IPS-15b (cell line): ENCODE results near the gene NEDD9.

Experiments
- H3K27me3 ChIP-seq: one replicate; pipeline ENCODE4 v1.6.1; 2013; ENCODE audit warnings: low read length; ENCODE audit not compliant: control insufficient read depth, insufficient read depth
- H3K36me3 ChIP-seq: one replicate; pipeline ENCODE4 v1.6.1; 2013; ENCODE audit warnings: low read length; ENCODE audit not compliant: control insufficient read depth, insufficient read depth
- H3K4me1 ChIP-seq: one replicate; pipeline ENCODE4 v1.6.1; 2013; ENCODE audit warnings: mild to moderate bottlenecking, low read length; ENCODE audit not compliant: control insufficient read depth, insufficient read depth
- H3K4me3 ChIP-seq: one replicate; pipeline ENCODE4 v1.5.1; 2013; ENCODE audit warnings: low read depth, low read length
- H3K9ac ChIP-seq: one replicate; pipeline ENCODE4 v1.6.1; 2013; ENCODE audit warnings: low read depth, mild to moderate bottlenecking, low read length
- H3K9me3 ChIP-seq: one replicate; pipeline ENCODE4 v1.6.1; 2013; ENCODE audit warnings: mild to moderate bottlenecking, low read length; ENCODE audit not compliant: control insufficient read depth, insufficient read depth

NEDD9 gene

DNA sequence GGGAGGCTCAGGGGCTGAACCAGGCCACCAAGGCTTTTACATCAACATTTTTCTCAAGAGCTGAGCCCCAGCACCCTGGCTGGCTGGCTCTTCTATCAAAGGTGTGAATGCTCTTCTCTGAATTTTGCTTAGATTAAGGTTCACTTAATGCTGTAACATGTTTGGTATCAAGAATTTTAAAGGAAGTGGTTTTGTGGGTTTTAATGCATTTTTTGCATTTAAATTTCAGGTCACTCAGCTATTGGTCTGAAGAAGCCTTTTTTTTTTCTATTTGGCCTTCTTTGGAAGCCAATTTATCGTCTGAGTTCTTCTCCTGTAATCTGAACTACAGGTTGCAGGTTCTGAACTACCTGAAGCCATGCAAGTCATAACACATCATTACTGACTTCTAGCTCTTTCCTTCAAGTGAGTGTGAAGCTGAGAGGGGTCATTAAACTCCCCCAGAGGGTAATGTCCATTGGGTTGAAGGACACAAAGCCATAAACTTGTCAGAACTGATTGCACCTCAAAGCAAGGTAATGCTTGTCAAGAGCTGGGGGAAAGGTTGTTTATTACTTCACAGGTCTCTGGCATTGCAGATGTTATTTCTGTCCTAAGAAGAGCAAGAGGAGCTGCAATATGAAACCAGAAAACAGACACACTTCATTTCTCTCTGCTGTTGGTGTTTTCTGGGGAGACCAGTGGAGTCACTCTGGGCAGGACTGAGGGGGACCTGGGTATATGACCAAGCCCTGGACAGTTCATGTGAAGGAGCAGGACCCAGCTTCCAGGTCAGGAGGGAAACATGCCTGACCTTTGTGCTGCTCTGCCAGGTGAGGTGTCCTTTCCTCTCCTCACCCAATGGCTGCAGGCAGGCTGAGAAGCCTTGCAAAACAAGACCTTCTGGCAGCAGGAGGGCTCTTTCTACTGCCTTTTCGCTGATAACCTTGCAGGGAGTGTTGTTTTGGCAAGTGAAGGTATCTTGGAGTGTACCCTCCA lies 26.1 kb upstream of the NEDD9 start:
- Histone ChIP-seq H3K4me1 (no peaks in the 10 kb centered on the region), H3K9ac (no peak overlapping the region), H3K27me3 (no peaks in the 10 kb centered on the region), H3K36me3 (no peaks in the 10 kb centered on the region), H3K4me3 (no peak overlapping the region), H3K9me3 (no peaks in the 10 kb centered on the region)

DNA sequence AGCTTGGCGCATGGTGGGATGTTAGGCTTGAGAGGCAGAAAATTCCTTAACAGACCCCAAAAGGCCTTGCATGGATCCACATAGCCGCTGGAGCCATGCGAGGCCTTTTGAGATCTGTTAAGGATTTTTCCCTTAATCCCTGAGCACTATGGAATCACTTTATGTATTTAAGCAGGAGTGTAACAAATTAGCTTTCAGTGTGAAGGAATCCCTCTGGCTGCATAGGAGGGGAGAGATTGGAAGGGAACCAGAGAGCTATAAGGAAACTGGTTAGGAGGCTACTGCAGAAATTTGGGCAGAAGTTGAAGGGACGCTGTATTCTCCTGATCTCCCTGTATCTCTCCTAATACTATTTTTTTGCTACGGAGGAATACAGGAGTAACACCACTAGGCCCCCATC lies 23.1 kb upstream of the NEDD9 start:
- H3K9ac ChIP-seq = no peak overlapping the region
- H3K4me3 ChIP-seq = no peak overlapping the region
- H3K9me3 ChIP-seq = no peaks in the 10 kb centered on the region
- H3K27me3 ChIP-seq = no peaks in the 10 kb centered on the region
- H3K36me3 ChIP-seq = no peaks in the 10 kb centered on the region
- H3K4me1 ChIP-seq = no peaks in the 10 kb centered on the region

DNA sequence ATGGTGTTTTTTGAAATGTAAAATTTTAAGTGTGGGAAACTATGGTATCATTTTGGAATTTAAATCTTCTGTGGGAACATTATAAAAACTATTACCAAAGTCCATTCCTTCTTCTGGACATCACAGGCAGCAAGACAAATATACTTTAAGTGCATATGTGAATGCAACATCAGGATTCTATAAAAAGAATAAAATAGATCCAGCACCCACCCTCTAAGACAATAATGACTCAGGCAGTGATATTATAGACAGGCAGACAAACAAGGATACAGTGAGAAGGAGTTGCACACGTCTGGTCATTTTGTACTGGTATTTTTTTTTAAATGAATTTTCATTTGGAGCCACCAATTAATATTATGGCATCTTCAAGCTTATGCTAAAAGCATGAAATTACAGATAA lies 21.1 kb upstream of the NEDD9 start:
- no peaks in the 10 kb centered on the region for H3K9me3 ChIP-seq
- no peak overlapping the region for H3K4me3 ChIP-seq
- H3K9ac ChIP-seq = no peak overlapping the region
- H3K27me3 ChIP-seq = no peaks in the 10 kb centered on the region
- no peaks in the 10 kb centered on the region for H3K36me3 ChIP-seq
- H3K4me1 ChIP-seq = no peaks in the 10 kb centered on the region

DNA sequence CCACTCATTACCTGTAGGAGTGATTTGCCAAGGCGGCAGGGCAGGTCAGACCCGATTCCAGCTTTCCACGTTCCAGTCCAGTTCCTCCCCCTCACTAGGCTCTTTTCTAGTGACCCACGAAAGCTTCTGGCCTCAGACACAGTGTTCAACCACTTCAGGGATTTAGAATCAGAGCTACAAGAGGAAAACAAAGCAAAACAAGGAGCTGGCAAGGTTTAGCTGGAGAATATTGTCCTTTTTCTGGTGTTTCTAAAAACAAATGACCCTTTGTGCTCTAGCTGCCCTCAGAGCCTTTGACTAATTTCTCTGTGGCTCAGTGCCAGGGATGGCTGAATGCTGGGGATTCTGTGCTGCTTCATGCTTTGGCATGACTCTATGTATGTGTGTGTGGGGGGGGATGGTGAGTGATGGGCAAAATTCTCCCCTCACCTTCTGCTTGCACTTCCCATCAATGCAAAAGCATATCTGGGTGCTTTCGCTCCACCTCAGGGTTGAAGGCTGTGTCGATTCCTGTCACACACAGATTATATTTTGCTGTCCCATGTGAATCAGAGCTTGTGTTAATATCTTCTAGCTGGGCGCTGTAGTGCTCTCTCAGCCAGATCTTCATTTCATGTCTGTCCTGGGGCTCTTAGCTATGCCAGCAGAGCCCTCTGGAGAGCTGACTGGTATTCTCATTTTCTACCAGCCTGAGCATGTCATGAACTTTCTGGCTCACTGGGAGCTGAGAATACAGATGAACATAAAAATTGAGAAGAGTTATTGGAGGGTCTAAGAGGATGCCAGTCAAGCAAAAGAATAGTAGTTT lies 19.3 kb upstream of the NEDD9 start:
- no peaks in the 10 kb centered on the region for H3K9me3 ChIP-seq
- no peak overlapping the region for H3K9ac ChIP-seq
- H3K27me3 ChIP-seq = no peaks in the 10 kb centered on the region
- no peaks in the 10 kb centered on the region for H3K4me1 ChIP-seq
- H3K4me3 ChIP-seq = no peak overlapping the region
- H3K36me3 ChIP-seq = no peaks in the 10 kb centered on the region

DNA sequence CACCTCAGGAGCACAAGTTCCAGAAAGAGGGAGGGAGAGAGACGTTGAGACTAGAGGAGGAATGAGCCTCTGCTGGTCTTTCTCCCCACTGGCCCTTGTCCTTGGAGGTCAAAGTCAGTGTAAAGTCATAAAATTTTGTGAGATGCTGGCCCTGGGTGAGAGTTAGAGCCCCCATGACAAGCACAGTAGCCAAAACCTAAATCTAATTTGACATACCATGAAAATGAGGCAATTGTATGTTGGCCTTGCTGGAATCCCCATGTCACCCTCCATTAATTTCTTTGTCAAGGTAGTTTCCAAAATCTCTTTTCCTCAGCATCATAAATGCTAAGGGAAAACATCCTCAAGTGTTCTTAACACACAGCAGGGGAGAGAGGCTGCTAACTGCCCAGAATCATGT lies 17.6 kb upstream of the NEDD9 start:
- Histone ChIP-seq H3K9ac (no peak overlapping the region), H3K4me1 (no peaks in the 10 kb centered on the region), H3K4me3 (no peak overlapping the region), H3K27me3 (no peaks in the 10 kb centered on the region), H3K36me3 (no peaks in the 10 kb centered on the region), H3K9me3 (no peaks in the 10 kb centered on the region)

DNA sequence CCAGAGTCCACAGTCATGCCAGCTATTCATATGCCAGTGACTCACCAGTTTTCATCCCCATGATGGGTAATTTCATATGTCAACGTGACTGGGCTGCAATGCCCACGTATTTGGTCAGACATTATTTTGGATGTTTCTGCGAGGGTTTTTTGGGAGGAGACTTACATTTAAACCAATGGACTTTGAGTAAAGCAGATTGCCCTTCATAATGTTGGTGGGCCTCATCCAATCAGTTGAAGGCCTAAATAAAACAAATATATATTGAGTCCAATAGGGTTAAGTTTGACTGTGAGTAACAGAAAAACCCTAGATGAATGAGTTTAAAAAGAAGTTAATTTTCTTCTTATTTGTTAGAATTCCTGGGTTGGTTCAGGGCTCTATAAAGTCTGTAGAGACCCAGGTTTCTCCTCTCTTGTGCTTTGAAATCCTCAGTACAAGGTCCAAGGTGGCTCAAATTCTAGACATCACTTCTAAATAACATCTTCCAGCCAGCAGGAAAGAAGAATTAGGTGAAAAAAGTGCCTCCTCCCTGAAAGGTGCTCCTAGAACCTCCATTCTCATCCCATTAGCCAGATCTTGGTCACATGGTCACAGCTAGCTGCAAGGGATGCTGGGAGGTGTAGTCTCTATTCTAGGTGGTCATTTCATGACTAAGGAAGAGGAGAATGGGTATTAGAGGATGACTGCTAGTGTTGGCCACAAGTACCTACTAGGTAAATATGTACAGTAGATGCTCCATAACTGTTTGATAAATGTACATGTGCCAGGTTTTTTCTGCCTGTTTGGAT lies 16.7 kb upstream of the NEDD9 start:
- Histone ChIP-seq H3K27me3 (no peaks in the 10 kb centered on the region), H3K36me3 (no peaks in the 10 kb centered on the region), H3K4me1 (no peaks in the 10 kb centered on the region), H3K9ac (no peak overlapping the region), H3K9me3 (no peaks in the 10 kb centered on the region), H3K4me3 (no peak overlapping the region)

DNA sequence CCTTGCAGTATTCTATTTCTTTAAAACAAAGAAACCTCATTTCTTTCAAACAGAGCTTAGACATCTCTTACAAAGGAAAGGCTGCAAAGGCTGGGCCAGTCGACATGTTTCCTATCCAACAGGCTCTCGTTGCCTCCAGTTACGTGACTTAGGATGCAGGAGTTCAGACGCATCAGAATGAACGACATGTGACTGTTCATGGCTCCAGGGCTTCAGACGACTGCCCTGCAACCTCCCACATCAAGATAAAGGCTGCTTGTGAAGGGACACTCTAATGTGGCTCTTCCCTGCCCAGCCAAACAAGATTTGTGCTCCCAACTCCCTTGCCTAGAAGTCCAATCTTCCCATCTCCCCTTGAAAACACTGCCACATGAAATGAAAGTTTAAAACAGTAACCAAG lies 14.3 kb upstream of the NEDD9 start:
- peaks cover 11% of the 10 kb centered on the region for H3K27me3 ChIP-seq
- H3K4me3 ChIP-seq = no peak overlapping the region
- H3K36me3 ChIP-seq = no peaks in the 10 kb centered on the region
- no peaks in the 10 kb centered on the region for H3K9me3 ChIP-seq
- no peaks in the 10 kb centered on the region for H3K4me1 ChIP-seq
- H3K9ac ChIP-seq = no peak overlapping the region

DNA sequence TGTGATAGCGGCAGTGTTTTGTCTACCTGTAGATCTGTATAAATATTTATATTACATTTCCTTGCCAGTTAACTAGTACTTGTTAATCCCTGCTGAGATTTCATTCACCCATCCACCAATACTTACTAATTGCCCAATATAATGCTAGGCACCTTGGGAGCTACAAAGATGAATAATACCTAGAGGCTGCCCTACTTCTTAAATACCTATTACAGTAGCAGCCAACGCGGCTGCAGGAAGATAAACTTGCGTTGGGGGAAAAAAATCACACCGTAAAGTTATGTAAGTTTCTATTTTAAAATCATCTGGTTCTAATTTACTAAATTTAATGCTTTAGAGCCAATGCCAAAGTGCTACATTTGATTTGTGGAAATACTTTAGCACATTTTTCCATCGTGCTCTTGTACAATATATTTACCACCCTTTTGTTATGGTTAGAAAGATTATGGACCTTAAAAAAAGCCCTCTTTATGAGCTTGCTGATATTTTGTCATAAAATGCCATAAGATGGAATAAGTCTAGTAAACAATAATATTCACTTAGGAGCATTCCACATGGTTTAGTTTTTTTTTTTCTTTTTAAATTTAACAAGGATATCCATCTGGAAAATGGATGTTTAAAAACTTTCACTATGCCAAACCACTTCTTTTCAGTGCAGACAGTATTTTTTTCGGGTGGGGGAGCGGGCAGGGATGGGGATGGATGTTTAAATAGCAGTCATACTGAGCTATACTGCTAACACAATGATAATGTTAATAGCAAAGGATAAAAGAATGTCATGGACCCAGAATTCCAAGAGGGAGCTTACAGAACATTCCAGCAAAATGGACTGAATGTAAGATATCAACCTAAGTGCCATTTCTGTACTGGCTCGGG lies 13.2 kb upstream of the NEDD9 start:
- no peaks in the 10 kb centered on the region for H3K9me3 ChIP-seq
- no peak overlapping the region for H3K9ac ChIP-seq
- H3K4me1 ChIP-seq = no peaks in the 10 kb centered on the region
- H3K27me3 ChIP-seq = peaks cover 11% of the 10 kb centered on the region
- H3K4me3 ChIP-seq = no peak overlapping the region
- no peaks in the 10 kb centered on the region for H3K36me3 ChIP-seq

DNA sequence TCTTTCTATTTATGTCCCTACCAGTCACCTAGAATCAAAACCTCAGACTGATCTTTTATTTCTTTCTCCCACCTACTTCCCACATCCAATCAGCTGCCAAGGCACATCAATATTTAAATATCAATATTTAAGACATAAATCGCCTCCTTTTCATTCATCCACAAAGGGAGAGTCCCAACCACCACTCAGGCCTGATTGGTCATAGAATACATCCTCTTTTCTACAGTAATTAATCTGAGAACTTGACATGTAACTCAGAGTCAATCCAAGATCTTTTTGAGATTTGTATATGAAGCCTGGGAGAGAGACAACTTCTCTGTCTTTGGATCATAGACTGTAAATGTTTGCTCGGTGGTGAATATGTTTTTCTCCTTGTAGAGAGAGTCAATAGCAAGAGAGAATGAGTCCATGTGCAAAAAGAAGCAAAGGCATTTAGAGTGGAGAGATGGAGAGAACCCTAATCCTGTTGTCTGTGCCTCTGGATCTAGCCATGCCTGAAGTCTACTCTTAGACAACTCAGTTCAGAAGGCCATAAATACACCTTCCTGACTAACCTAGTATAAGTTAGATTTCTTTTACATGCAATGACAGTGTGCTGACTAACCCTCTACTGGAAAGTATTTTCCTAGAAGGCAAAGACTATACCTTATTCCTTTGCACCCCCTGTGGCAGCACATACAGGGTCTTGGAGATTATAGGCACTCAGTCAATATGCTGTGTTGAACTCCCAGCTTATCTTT lies 12.1 kb upstream of the NEDD9 start:
- Histone ChIP-seq H3K36me3 (no peaks in the 10 kb centered on the region), H3K4me3 (no peak overlapping the region), H3K9ac (no peak overlapping the region), H3K4me1 (no peaks in the 10 kb centered on the region), H3K9me3 (no peaks in the 10 kb centered on the region), H3K27me3 (peaks cover 11% of the 10 kb centered on the region)

DNA sequence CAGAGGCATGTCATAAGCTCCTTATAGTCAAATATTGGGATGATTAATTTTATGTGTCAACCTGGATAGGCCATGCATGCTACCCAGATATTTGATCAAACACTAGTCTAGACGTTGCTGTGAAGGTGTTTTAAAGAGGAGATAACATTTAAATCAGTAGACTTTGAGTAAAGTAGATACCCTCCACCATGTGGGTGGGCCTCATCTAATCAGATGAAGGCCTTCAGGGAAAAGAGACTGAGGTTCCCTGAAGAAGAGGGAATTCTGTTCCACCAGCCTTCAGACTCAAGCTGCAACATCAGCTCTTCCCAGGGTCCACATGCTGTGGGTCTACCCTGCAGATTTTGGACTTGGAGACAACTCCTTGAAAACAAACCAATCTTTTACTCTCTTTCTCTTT lies 11.4 kb upstream of the NEDD9 start:
- H3K4me3 ChIP-seq = no peak overlapping the region
- no peaks in the 10 kb centered on the region for H3K9me3 ChIP-seq
- H3K4me1 ChIP-seq = no peaks in the 10 kb centered on the region
- H3K9ac ChIP-seq = no peak overlapping the region
- H3K27me3 ChIP-seq = peaks cover 11% of the 10 kb centered on the region
- H3K36me3 ChIP-seq = no peaks in the 10 kb centered on the region
